Thyroid gland (tissue), 4 donors: ENCODE data around the gene CPLX1. TPM values are rescaled to one million over a fixed set of nuclear protein-coding genes. Genes with fewer than 3 reads are reported as not detected.

Experiments used
- DNase-seq, 2 donors: peaks; one replicate each; pipeline ENCODE4 v3.0.0-alpha.2; 2019
- H3K27ac ChIP-seq, 3 donors: fragments of 200-600 bp; sonication (generic); 1 replicate in 2 of 3; 2 replicates in 1 of 3; pipeline ENCODE4 v1.5.1; 2016 to 2019; ENCODE audit warnings: mild to moderate bottlenecking in 1 of 3, moderate library complexity in 1 of 3
- H3K27me3 ChIP-seq: fragments of 200-600 bp; sonication (generic); one replicate; pipeline ENCODE4 v1.5.1; 2019
- H3K36me3 ChIP-seq, 2 donors: fragments of 200-600 bp; sonication (generic); one replicate each; pipeline ENCODE4 v1.5.1; 2016 to 2019
- H3K4me1 ChIP-seq, 2 donors: fragments of 200-600 bp; sonication (generic); one replicate each; pipeline ENCODE4 v1.5.1; 2017 to 2019
- H3K4me3 ChIP-seq, 3 donors: fragments of 200-600 bp; sonication (generic); replicated peaks in 1 of 3; 1 replicate in 2 of 3; 2 replicates in 1 of 3; pipeline ENCODE4 v1.5.1; 2016; ENCODE audit warnings: mild to moderate bottlenecking in 1 of 3
- H3K9me3 ChIP-seq: fragments of 200-600 bp; sonication (generic); one replicate; pipeline ENCODE4 v1.5.1; 2017
- CTCF ChIP-seq, 6 experiments: fragments of 200-600 bp in 3 of 6; fragments of 450-650 bp in 3 of 6; sonication (generic) in 3 of 6; IDR thresholded peaks; one replicate each; pipeline ENCODE4 v1.5.1; 2016 to 2019; ENCODE audit warnings: antibody characterized with exemption in 6 of 6, mild to moderate bottlenecking in 2 of 6, inconsistent platforms in 1 of 6, moderate library complexity in 1 of 6
- POLR2A ChIP-seq, 2 donors: fragments of 450-650 bp; IDR thresholded peaks; one replicate each; pipeline ENCODE4 v1.6.1; 2017; ENCODE audit warnings: antibody characterized with exemption in 2 of 2, mild to moderate bottlenecking in 2 of 2, moderate library complexity in 1 of 2
- WGBS, 2 donors: methylation state at CpG; one replicate each; pipeline ENCODE4 v1.1.5; 2017; 5-methylcytosine and 5-hydroxymethylcytosine counted together
- intact Hi-C: fragments of 100-400 bp; cut with DNase I; formaldehyde crosslinking; loops from one replicate; pipeline ENCODE4 v1.15.1; 2023
- total RNA-seq, 4 donors: library from RNA; depleted of rRNA; stranded (reverse); fragments of >200 nt; gene quantifications; one replicate each; pipeline ENCODE4 v1.2.3, GENCODE V29; 2016

The CPLX1 gene
- total RNA-seq, 4 donors from 2014 or later, result 0.75 to 3.2 (median 1.4) TPM; not detected in 1

DNA sequence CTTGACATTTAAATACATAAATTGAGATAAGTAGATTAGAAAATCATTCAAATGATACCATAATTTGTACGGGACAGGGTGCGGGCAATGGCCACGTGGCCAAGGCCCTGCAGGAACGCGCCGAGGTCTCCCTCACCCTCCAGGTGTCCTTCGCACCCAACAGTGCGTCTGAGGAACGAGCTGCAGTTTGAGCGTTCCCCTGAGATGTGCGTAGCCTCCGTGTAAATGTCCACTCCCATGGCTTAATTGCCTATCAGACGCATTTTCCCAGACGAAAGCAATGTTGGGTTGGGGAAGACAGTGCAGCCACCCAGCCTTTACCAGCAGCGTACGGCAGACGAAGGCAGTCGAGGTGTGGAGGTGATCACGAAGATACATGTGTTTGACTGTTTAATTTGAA is 56.4 kb downstream of the CPLX1 start:
- intact Hi-C loops, result no loop called here
- no peak for DNase-seq
- Histone ChIP-seq H3K9me3 (no peaks in the 10 kb centered on the region), H3K27me3 (no peaks in the 10 kb centered on the region), H3K36me3 (peaks cover 41% of the 10 kb centered on the region in 2 donors), H3K27ac (no peak overlapping the region), H3K4me1 (peaks cover 4 to 17% of the 10 kb centered on the region in 2 donors), H3K4me3 (no peak overlapping the region)
- WGBS, 2 donors, result 97% methylated on average over 19 of the region's 19 CpGs
- TF ChIP-seq POLR2A (IDR thresholded peaks at IDR 0.05), result no peak
- TF ChIP-seq CTCF (IDR thresholded peaks at IDR 0.05), result no peak

DNA sequence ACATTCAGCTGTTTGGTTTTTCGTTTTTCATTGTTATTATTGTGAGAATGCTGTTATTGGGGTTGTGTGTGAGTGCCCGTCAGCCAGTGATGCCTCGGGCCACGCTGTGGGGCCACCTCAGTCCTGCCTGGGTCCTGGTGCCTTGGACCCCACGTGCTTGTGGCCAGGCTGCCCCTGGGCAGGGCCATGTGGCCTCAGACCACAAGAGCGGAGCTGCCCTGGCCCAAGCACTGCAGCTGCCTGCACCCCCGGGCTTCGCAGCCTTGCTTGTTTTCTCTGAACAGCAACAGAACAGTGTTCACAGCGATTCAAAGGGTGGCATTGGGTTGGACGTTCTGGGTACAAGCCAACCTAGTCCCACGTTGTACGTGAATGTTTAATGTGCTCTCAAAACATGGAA is 56.9 kb downstream of the CPLX1 start:
- Histone ChIP-seq H3K36me3 (peaks cover 36 to 37% of the 10 kb centered on the region in 2 donors), H3K27ac (no peak overlapping the region), H3K9me3 (no peaks in the 10 kb centered on the region), H3K4me3 (no peak overlapping the region), H3K27me3 (no peaks in the 10 kb centered on the region), H3K4me1 (peaks cover 4 to 17% of the 10 kb centered on the region in 2 donors)
- WGBS, 2 donors, result 91 to 95% methylated on average over 12 of the region's 12 CpGs
- no peak for DNase-seq
- TF ChIP-seq POLR2A (IDR thresholded peaks at IDR 0.05) (no peak), CTCF (IDR thresholded peaks at IDR 0.05) (no peak)
- intact Hi-C loops, result no loop called here

DNA sequence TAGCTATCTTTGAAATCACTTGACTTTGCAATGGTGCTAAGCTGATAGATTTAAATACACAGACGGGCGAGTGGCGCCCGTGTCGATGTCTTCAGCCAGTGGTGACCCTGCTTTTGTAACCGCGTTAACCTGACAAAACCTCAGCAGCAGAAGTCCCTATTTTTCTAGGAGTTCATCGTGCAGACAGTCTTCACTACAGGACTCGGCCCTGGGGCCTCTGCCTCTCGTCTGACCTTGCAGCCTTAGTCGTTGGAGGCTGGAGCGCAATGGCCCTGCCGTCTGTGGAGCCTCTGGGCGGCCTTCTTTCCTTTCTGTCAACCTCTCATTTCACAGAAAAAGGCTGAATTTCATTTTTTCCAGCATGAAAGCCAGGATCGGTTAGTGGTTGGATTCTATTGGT is 57.9 kb downstream of the CPLX1 start:
- 94 to 95% methylated on average over 15 of the region's 15 CpGs for WGBS, 2 donors
- Histone ChIP-seq H3K27me3 (no peaks in the 10 kb centered on the region), H3K36me3 (peaks cover 37 to 39% of the 10 kb centered on the region in 2 donors)

GRCh38 chr4:766559-767283 is 59.2 kb downstream of the CPLX1 start:
- no peak for TF ChIP-seq CTCF (IDR thresholded peaks at IDR 0.05)
- TF ChIP-seq POLR2A (IDR thresholded peaks at IDR 0.05), result no peak
- Histone ChIP-seq H3K36me3 (peaks cover 41 to 46% of the 10 kb centered on the region in 2 donors), H3K4me3 (no peak overlapping the region), H3K27me3 (no peaks in the 10 kb centered on the region), H3K4me1 (peaks cover 0 to 3% of the 10 kb centered on the region in 2 donors), H3K27ac (no peak overlapping the region), H3K9me3 (no peaks in the 10 kb centered on the region)
- DNase-seq, result no peak
- WGBS, 2 donors, result 81 to 88% methylated on average over 21 of the region's 21 CpGs
- intact Hi-C loops, result no loop called here

More for the DNA sequence above, 57.9 kb downstream of the CPLX1 start:
- H3K4me3 ChIP-seq, result no peak overlapping the region
- intact Hi-C loops, result no loop called here
- no peak for TF ChIP-seq POLR2A (IDR thresholded peaks at IDR 0.05)
- TF ChIP-seq CTCF (IDR thresholded peaks at IDR 0.05), result no peak
- H3K27ac ChIP-seq, result no peak overlapping the region
- H3K4me1 ChIP-seq, result peaks cover 4 to 9% of the 10 kb centered on the region in 2 donors
- DNase-seq, result no peak
- no peaks in the 10 kb centered on the region for H3K9me3 ChIP-seq

GRCh38 chr4:766152-766515 is 59.8 kb downstream of the CPLX1 start:
- 74 to 82% methylated on average over 7 of the region's 7 CpGs for WGBS, 2 donors
- Histone ChIP-seq H3K9me3 (no peaks in the 10 kb centered on the region), H3K27ac (no peak overlapping the region), H3K36me3 (peaks cover 43 to 47% of the 10 kb centered on the region in 2 donors), H3K27me3 (no peaks in the 10 kb centered on the region), H3K4me3 (no peak overlapping the region), H3K4me1 (no peaks in the 10 kb centered on the region)
- intact Hi-C loops, result no loop called here
- no peak for DNase-seq
- TF ChIP-seq CTCF (IDR thresholded peaks at IDR 0.05) (no peak), POLR2A (IDR thresholded peaks at IDR 0.05) (no peak)
